WTC11 (cell line): ENCODE measurements around the gene DUSP1. TPM values are rescaled to one million over a fixed set of nuclear protein-coding genes. Genes with fewer than 3 reads are reported as not detected.

ENCODE experiments used
- ATAC-seq: fragments of 200-7000 bp; cut with Tn5 transposase; 2 replicates; pipeline ENCODE4 v1.10.0; 2021; ENCODE audit warnings: mild to moderate bottlenecking, moderate library complexity
- Bru-seq: library from RNA; stranded (reverse); fragments of 400-500 nt; gene quantifications from one replicate; lab custom pipeline; 2021; lab: Mats Ljungman, UMichigan
- CTCF ChIA-PET: fragments of 300-600 bp; sonication (Branson Sonifier 250); formaldehyde crosslinking; loops from one replicate; lab custom pipeline; 2021; ENCODE audit warnings: antibody characterized with exemption; lab: Charles Lee
- POLR2A ChIA-PET: fragments of 350-600 bp; sonication (Branson Sonifier 250); formaldehyde crosslinking; loops from one replicate; lab custom pipeline; 2021; ENCODE audit warnings: antibody characterized with exemption; lab: Charles Lee
- DNase-seq: peaks from one replicate; pipeline ENCODE4 v3.0.0; 2021; ENCODE audit warnings: low spot score
- H3K27ac Mint-ChIP-seq: 2 replicates; pipeline ENCODE4 v1.8.0; 2021; ENCODE audit warnings: mixed read lengths
- H3K27me3 Mint-ChIP-seq: 2 replicates; pipeline ENCODE4 v1.8.0; 2021; ENCODE audit warnings: low read depth, mild to moderate bottlenecking, moderate library complexity, mixed read lengths
- H3K36me3 Mint-ChIP-seq: 2 replicates; pipeline ENCODE4 v1.8.0; 2021; ENCODE audit warnings: mixed read lengths
- H3K4me1 Mint-ChIP-seq: 2 replicates; pipeline ENCODE4 v1.8.0; 2022; ENCODE audit warnings: mixed read lengths
- H3K4me3 Mint-ChIP-seq: 2 replicates; pipeline ENCODE4 v1.8.0; 2021; ENCODE audit warnings: mild to moderate bottlenecking, moderate library complexity, mixed read lengths
- H3K9me3 Mint-ChIP-seq: 2 replicates; pipeline ENCODE4 v1.8.0; 2021; ENCODE audit warnings: mixed read lengths
- ATF1 ChIP-seq: sonication (generic); formaldehyde crosslinking; IDR thresholded peaks from 2 replicates; pipeline ENCODE4 v1.8.1; 2023; ENCODE audit warnings: mild to moderate bottlenecking, moderate library complexity, missing genetic modification reagents
- CREB1 ChIP-seq: sonication (generic); formaldehyde crosslinking; IDR thresholded peaks from 2 replicates; pipeline ENCODE4 v1.8.0; 2023; ENCODE audit warnings: mild to moderate bottlenecking, missing genetic modification reagents
- ETV6 ChIP-seq: sonication (generic); formaldehyde crosslinking; IDR thresholded peaks from 2 replicates; pipeline ENCODE4 v1.8.1; 2022; ENCODE audit warnings: mild to moderate bottlenecking, missing genetic modification reagents
- FOXK1 ChIP-seq: sonication (generic); formaldehyde crosslinking; IDR thresholded peaks from 2 replicates; pipeline ENCODE4 v1.8.0; 2022; ENCODE audit warnings: mild to moderate bottlenecking, moderate library complexity, missing genetic modification reagents
- HMGA2 ChIP-seq: fragments of 250-450 bp; sonication (Bioruptor Pico); IDR thresholded peaks from 2 replicates; pipeline ENCODE4 v1.4.0; 2021; ENCODE audit warnings: mild to moderate bottlenecking, moderate library complexity
- MXD4 ChIP-seq: fragments of 250-450 bp; sonication (Bioruptor Pico); IDR thresholded peaks from 2 replicates; pipeline ENCODE4 v1.8.0; 2021; ENCODE audit warnings: mild to moderate bottlenecking, moderate library complexity, borderline replicate concordance
- MYBL2 ChIP-seq: sonication (generic); formaldehyde crosslinking; IDR thresholded peaks from 2 replicates; pipeline ENCODE4 v1.8.1; 2023; ENCODE audit warnings: mild to moderate bottlenecking, moderate library complexity, missing genetic modification reagents
- NFYB ChIP-seq: sonication (generic); formaldehyde crosslinking; conservative IDR thresholded peaks from 2 replicates; pipeline ENCODE4 v1.8.0; 2022; ENCODE audit warnings: low read depth, missing genetic modification reagents
- TCF7 ChIP-seq: sonication (generic); formaldehyde crosslinking; IDR thresholded peaks from 2 replicates; pipeline ENCODE4 v1.8.0; 2022; ENCODE audit warnings: mild to moderate bottlenecking, low read depth, missing genetic modification reagents, moderate library complexity
- USF2 ChIP-seq: sonication (generic); formaldehyde crosslinking; IDR thresholded peaks from 2 replicates; pipeline ENCODE4 v1.8.1; 2023; ENCODE audit warnings: mild to moderate bottlenecking, missing genetic modification reagents, moderate library complexity
- ZBTB21 ChIP-seq: sonication (generic); formaldehyde crosslinking; IDR thresholded peaks from 2 replicates; pipeline ENCODE4 v1.8.1; 2023; ENCODE audit warnings: mild to moderate bottlenecking, missing genetic modification reagents, borderline replicate concordance
- ZNF121 ChIP-seq: sonication (generic); formaldehyde crosslinking; IDR thresholded peaks from 2 replicates; pipeline ENCODE4 v1.8.0; 2023; ENCODE audit warnings: missing genetic modification reagents
- ZNF219 ChIP-seq: sonication (generic); formaldehyde crosslinking; IDR thresholded peaks from 2 replicates; pipeline ENCODE4 v1.8.0; 2023; ENCODE audit warnings: missing genetic modification reagents, mild to moderate bottlenecking, borderline replicate concordance
- long read RNA-seq, 3 experiments: library from RNA in 1 of 3; library from capped mRNA in 1 of 3; library from polyadenylated mRNA in 1 of 3; unstranded in 2 of 3; stranded (forward) in 1 of 3; transcript quantifications; one replicate each; pipeline ENCODE4 v2.0.0, GENCODE V29; 2021
- total RNA-seq: library from RNA; stranded (reverse); gene quantifications from 3 replicates; pipeline ENCODE4 v1.2.3, GENCODE V29; 2021
- TF ChIP-seq, protein P1 (sequence below): sonication (generic); formaldehyde crosslinking; IDR thresholded peaks from 2 replicates; pipeline ENCODE4 v1.8.0; 2023; ENCODE audit warnings: mild to moderate bottlenecking, missing genetic modification reagents
- TF ChIP-seq, protein P2 (sequence below): sonication (generic); formaldehyde crosslinking; IDR thresholded peaks from 2 replicates; pipeline ENCODE4 v1.8.0; 2023; ENCODE audit warnings: missing genetic modification reagents, mild to moderate bottlenecking, borderline replicate concordance
- TF ChIP-seq, protein P3 (sequence below): sonication (generic); formaldehyde crosslinking; IDR thresholded peaks from 2 replicates; pipeline ENCODE4 v1.8.1; 2023; ENCODE audit warnings: mild to moderate bottlenecking, moderate library complexity, missing genetic modification reagents
- TF ChIP-seq, protein P4 (sequence below): sonication (generic); formaldehyde crosslinking; IDR thresholded peaks from 2 replicates; pipeline ENCODE4 v1.8.0; 2022; ENCODE audit warnings: mild to moderate bottlenecking, missing genetic modification reagents
- TF ChIP-seq, protein P5 (sequence below): sonication (generic); formaldehyde crosslinking; IDR thresholded peaks from 2 replicates; pipeline ENCODE4 v1.8.0; 2022; ENCODE audit warnings: mild to moderate bottlenecking, missing genetic modification reagents
- TF ChIP-seq, protein P6 (sequence below): sonication (generic); formaldehyde crosslinking; IDR thresholded peaks from 2 replicates; pipeline ENCODE4 v1.8.1; 2022; ENCODE audit warnings: mild to moderate bottlenecking, moderate library complexity, missing genetic modification reagents

DUSP1 gene, protein sequence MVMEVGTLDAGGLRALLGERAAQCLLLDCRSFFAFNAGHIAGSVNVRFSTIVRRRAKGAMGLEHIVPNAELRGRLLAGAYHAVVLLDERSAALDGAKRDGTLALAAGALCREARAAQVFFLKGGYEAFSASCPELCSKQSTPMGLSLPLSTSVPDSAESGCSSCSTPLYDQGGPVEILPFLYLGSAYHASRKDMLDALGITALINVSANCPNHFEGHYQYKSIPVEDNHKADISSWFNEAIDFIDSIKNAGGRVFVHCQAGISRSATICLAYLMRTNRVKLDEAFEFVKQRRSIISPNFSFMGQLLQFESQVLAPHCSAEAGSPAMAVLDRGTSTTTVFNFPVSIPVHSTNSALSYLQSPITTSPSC
- total RNA-seq (9.5 to 12.4 TPM (median 11.0 TPM) in 3 replicates), Bru-seq, nascent RNA (percentile 86 among the genes with signal in this experiment)
- long read RNA-seq, experiment 1, transcript DUSP1-201 (4 exons, 2,019 nt) = major isoform, 44 of 46 reads
- long read RNA-seq, experiment 1, partial matches to known transcripts = 0 of 46 reads
- long read RNA-seq, experiment 1, other reads (novel, unspliced or antisense) = 2 of 46 reads
- long read RNA-seq, experiment 2, transcript DUSP1-201 (4 exons, 2,019 nt) = major isoform, 7 of 16 reads
- long read RNA-seq, experiment 2, partial matches to known transcripts = 4 of 16 reads
- long read RNA-seq, experiment 2, other reads (novel, unspliced or antisense) = 5 of 16 reads
- long read RNA-seq, experiment 3 = 0 reads

- Mint-ChIP-seq H3K4me3 (peak within 1 kb of the TSS; percentile 88), H3K9me3 (no peaks in the 10 kb centered on the region), H3K27me3 (peaks cover 39% of the 10 kb centered on the region), H3K27ac (peak within 1 kb of the TSS; percentile 90), H3K36me3 (peaks cover 13% of the 10 kb centered on the region), H3K4me1 (peaks cover 24% of the 10 kb centered on the region)
- ChIA-PET CTCF (interaction anchor here (0.6 to 5.2 kb wide), 26 partner anchors 10 to 227 kb away, joined by 3 to 72 read pairs (median 10); partner anchors contain the start of genes ATP6V0E1, ERGIC1 and RPL26L1), POLR2A (interaction anchor here (0.6 to 2.9 kb wide), 18 partner anchors 13 to 286 kb away, joined by 3 to 11 read pairs (median 3); no protein-coding TSS in a partner anchor)
- ATAC-seq = peak; percentile 78
- DNase-seq = peak; percentile 97
- TF ChIP-seq MXD4 (no peak), ATF1 (CRISPR knock-in tag) (no peak), TCF7 (CRISPR knock-in tag) (peak; percentile 48; the same call in 1 of the 2 replicates), ETV6 (CRISPR knock-in tag) (no peak), MYBL2 (CRISPR knock-in tag) (peak; percentile 61), ZBTB21 (CRISPR knock-in tag) (peak; percentile 91), USF2 (CRISPR knock-in tag) (peak; percentile 96), FOXK1 (CRISPR knock-in tag) (peak; percentile 56; the same call in 1 of the 2 replicates), NFYB (CRISPR knock-in tag) (no peak), HMGA2 (peak; percentile 41; the same call in 1 of the 2 replicates), ZNF121 (CRISPR knock-in tag) (no peak), CREB1 (CRISPR knock-in tag) (peak; percentile 67; the same call in 1 of the 2 replicates), ZNF219 (CRISPR knock-in tag) (0 out of 2 replicates have a peak, but pooled peaks have one; percentile 38)
- TF ChIP-seq, protein P1, sequence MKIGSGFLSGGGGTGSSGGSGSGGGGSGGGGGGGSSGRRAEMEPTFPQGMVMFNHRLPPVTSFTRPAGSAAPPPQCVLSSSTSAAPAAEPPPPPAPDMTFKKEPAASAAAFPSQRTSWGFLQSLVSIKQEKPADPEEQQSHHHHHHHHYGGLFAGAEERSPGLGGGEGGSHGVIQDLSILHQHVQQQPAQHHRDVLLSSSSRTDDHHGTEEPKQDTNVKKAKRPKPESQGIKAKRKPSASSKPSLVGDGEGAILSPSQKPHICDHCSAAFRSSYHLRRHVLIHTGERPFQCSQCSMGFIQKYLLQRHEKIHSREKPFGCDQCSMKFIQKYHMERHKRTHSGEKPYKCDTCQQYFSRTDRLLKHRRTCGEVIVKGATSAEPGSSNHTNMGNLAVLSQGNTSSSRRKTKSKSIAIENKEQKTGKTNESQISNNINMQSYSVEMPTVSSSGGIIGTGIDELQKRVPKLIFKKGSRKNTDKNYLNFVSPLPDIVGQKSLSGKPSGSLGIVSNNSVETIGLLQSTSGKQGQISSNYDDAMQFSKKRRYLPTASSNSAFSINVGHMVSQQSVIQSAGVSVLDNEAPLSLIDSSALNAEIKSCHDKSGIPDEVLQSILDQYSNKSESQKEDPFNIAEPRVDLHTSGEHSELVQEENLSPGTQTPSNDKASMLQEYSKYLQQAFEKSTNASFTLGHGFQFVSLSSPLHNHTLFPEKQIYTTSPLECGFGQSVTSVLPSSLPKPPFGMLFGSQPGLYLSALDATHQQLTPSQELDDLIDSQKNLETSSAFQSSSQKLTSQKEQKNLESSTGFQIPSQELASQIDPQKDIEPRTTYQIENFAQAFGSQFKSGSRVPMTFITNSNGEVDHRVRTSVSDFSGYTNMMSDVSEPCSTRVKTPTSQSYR (CRISPR knock-in tag) = peak; percentile 7; the same call in 1 of the 2 replicates
- TF ChIP-seq, protein P2, sequence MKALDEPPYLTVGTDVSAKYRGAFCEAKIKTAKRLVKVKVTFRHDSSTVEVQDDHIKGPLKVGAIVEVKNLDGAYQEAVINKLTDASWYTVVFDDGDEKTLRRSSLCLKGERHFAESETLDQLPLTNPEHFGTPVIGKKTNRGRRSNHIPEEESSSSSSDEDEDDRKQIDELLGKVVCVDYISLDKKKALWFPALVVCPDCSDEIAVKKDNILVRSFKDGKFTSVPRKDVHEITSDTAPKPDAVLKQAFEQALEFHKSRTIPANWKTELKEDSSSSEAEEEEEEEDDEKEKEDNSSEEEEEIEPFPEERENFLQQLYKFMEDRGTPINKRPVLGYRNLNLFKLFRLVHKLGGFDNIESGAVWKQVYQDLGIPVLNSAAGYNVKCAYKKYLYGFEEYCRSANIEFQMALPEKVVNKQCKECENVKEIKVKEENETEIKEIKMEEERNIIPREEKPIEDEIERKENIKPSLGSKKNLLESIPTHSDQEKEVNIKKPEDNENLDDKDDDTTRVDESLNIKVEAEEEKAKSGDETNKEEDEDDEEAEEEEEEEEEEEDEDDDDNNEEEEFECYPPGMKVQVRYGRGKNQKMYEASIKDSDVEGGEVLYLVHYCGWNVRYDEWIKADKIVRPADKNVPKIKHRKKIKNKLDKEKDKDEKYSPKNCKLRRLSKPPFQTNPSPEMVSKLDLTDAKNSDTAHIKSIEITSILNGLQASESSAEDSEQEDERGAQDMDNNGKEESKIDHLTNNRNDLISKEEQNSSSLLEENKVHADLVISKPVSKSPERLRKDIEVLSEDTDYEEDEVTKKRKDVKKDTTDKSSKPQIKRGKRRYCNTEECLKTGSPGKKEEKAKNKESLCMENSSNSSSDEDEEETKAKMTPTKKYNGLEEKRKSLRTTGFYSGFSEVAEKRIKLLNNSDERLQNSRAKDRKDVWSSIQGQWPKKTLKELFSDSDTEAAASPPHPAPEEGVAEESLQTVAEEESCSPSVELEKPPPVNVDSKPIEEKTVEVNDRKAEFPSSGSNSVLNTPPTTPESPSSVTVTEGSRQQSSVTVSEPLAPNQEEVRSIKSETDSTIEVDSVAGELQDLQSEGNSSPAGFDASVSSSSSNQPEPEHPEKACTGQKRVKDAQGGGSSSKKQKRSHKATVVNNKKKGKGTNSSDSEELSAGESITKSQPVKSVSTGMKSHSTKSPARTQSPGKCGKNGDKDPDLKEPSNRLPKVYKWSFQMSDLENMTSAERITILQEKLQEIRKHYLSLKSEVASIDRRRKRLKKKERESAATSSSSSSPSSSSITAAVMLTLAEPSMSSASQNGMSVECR (CRISPR knock-in tag) = peak; percentile 41; the same call in 1 of the 2 replicates
- TF ChIP-seq, protein P3, sequence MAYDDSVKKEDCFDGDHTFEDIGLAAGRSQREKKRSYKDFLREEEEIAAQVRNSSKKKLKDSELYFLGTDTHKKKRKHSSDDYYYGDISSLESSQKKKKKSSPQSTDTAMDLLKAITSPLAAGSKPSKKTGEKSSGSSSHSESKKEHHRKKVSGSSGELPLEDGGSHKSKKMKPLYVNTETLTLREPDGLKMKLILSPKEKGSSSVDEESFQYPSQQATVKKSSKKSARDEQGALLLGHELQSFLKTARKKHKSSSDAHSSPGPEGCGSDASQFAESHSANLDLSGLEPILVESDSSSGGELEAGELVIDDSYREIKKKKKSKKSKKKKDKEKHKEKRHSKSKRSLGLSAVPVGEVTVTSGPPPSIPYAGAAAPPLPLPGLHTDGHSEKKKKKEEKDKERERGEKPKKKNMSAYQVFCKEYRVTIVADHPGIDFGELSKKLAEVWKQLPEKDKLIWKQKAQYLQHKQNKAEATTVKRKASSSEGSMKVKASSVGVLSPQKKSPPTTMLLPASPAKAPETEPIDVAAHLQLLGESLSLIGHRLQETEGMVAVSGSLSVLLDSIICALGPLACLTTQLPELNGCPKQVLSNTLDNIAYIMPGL (CRISPR knock-in tag) = peak; percentile 90; the same call in 1 of the 2 replicates
- TF ChIP-seq, protein P4, sequence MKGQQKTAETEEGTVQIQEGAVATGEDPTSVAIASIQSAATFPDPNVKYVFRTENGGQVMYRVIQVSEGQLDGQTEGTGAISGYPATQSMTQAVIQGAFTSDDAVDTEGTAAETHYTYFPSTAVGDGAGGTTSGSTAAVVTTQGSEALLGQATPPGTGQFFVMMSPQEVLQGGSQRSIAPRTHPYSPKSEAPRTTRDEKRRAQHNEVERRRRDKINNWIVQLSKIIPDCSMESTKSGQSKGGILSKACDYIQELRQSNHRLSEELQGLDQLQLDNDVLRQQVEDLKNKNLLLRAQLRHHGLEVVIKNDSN (CRISPR knock-in tag) = peak; percentile 91
- TF ChIP-seq, protein P5, sequence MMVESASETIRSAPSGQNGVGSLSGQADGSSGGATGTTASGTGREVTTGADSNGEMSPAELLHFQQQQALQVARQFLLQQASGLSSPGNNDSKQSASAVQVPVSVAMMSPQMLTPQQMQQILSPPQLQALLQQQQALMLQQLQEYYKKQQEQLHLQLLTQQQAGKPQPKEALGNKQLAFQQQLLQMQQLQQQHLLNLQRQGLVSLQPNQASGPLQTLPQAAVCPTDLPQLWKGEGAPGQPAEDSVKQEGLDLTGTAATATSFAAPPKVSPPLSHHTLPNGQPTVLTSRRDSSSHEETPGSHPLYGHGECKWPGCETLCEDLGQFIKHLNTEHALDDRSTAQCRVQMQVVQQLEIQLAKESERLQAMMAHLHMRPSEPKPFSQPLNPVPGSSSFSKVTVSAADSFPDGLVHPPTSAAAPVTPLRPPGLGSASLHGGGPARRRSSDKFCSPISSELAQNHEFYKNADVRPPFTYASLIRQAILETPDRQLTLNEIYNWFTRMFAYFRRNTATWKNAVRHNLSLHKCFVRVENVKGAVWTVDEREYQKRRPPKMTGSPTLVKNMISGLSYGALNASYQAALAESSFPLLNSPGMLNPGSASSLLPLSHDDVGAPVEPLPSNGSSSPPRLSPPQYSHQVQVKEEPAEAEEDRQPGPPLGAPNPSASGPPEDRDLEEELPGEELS (CRISPR knock-in tag) = peak; percentile 75; the same call in 1 of the 2 replicates
- TF ChIP-seq, protein P6, sequence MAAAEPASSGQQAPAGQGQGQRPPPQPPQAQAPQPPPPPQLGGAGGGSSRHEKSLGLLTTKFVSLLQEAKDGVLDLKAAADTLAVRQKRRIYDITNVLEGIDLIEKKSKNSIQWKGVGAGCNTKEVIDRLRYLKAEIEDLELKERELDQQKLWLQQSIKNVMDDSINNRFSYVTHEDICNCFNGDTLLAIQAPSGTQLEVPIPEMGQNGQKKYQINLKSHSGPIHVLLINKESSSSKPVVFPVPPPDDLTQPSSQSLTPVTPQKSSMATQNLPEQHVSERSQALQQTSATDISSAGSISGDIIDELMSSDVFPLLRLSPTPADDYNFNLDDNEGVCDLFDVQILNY (CRISPR knock-in tag) = peak; percentile 52; the same call in 1 of the 2 replicates
Measured at GRCh38 chr5:172770675-172771438, at the start of gene DUSP1. TSS of gene DUSP1 (minus strand) at chr5:172771195. CDS start at chr5:172770952, 243 bp downstream.
